OCI-LY7 (cell line): ENCODE results near the gene TMC1.

Experiments used
- EZH2phosphoT487 ChIP-seq: fragments of 200-600 bp; sonication (generic); IDR thresholded peaks from 2 replicates; pipeline ENCODE4 v1.6.1; 2018; ENCODE audit warnings: low read depth, borderline replicate concordance, mild to moderate bottlenecking, mixed run types, antibody characterized with exemption, low read length, moderate library complexity, mixed read lengths
- TF ChIP-seq, protein P1 (sequence below): fragments of 200-600 bp; sonication (generic); conservative IDR thresholded peaks from 2 replicates; pipeline ENCODE4 v1.5.1; 2014; ENCODE audit warnings: mild to moderate bottlenecking, antibody characterized with exemption, low read length, moderate library complexity, mixed read lengths

- TF ChIP-seq, protein P1, sequence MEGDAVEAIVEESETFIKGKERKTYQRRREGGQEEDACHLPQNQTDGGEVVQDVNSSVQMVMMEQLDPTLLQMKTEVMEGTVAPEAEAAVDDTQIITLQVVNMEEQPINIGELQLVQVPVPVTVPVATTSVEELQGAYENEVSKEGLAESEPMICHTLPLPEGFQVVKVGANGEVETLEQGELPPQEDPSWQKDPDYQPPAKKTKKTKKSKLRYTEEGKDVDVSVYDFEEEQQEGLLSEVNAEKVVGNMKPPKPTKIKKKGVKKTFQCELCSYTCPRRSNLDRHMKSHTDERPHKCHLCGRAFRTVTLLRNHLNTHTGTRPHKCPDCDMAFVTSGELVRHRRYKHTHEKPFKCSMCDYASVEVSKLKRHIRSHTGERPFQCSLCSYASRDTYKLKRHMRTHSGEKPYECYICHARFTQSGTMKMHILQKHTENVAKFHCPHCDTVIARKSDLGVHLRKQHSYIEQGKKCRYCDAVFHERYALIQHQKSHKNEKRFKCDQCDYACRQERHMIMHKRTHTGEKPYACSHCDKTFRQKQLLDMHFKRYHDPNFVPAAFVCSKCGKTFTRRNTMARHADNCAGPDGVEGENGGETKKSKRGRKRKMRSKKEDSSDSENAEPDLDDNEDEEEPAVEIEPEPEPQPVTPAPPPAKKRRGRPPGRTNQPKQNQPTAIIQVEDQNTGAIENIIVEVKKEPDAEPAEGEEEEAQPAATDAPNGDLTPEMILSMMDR: no peak
- TF ChIP-seq EZH2phosphoT487: no peak
Measured at GRCh38 chr9:72646061-72646460, 124.7 kb downstream of the TMC1 start.
